Measurements from ENCODE around the gene HSPBP1. TPM values are rescaled to one million over a fixed set of nuclear protein-coding genes. Genes with fewer than 3 reads are reported as not detected.
A peak's percentile ranks its signal among the peaks of the same experiment; 100 is the strongest.

Gene HSPBP1
- total and polyA plus RNA-seq, 2 donors from 2014 or later, result 37.6 to 55.9 TPM

GRCh38 chr19:55283548-55284377 lies 3.9 kb upstream of the HSPBP1 start, which contains the start of gene BRSK1:
Gene BRSK1 (plus strand): TSS chr19:55283997. CDS start chr19:55284443, 446 bp downstream.
- no peak for FAIRE-seq
- Histone ChIP-seq H3K36me3 (ENCODE audit: control insufficient read depth in 2 of 3, insufficient read depth in 3 of 3, low read length in 3 of 3) (no peaks in the 10 kb centered on the region), H3K4me1 (ENCODE audit: control insufficient read depth in 2 of 3, insufficient read depth in 2 of 3, low read depth in 1 of 3, low read length in 3 of 3) (peaks cover 0 to 6% (median 0%) of the 10 kb centered on the region in 3 donors), H3K9me3 (ENCODE audit: control insufficient read depth in 2 of 3, insufficient read depth in 1 of 3, low read length in 3 of 3) (no peaks in the 10 kb centered on the region), H3K4me3 (ENCODE audit: low read length in 3 of 3) (peak within 1 kb of the TSS in 1 of 3 donors; percentile 51), H3K27ac (ENCODE audit: low read depth in 2 of 2, low read length in 2 of 2) (no peak within 1 kb of the TSS), H3K27me3 (ENCODE audit: control insufficient read depth, insufficient read depth, low read length) (no peaks in the 10 kb centered on the region), H3K9ac (ENCODE audit: low read length in 3 of 3) (no peak within 1 kb of the TSS)
- intact Hi-C loops (cut with DNase I), result no loop called here
- peak; percentile 78 to 94 (median 88) for DNase-seq
- no peak for TF ChIP-seq CTCF (IDR thresholded peaks at IDR 0.05; ENCODE audit: borderline replicate concordance, extremely low read depth, insufficient read depth)

- peak overlapping the region in 1 of 2 donors; percentile 78 for H3K27ac ChIP-seq (ENCODE audit: low read depth in 2 of 2, low read length in 2 of 2)
- H3K4me1 ChIP-seq (ENCODE audit: control insufficient read depth in 2 of 3, insufficient read depth in 2 of 3, low read depth in 1 of 3, low read length in 3 of 3), result peaks cover 0 to 6% (median 0%) of the 10 kb centered on the region in 3 donors
- no peaks in the 10 kb centered on the region for H3K27me3 ChIP-seq (ENCODE audit: control insufficient read depth, insufficient read depth, low read length)
- H3K9me3 ChIP-seq (ENCODE audit: control insufficient read depth in 2 of 3, insufficient read depth in 1 of 3, low read length in 3 of 3), result no peaks in the 10 kb centered on the region
- no peak for TF ChIP-seq CTCF (IDR thresholded peaks at IDR 0.05; ENCODE audit: borderline replicate concordance, extremely low read depth, insufficient read depth)
- peak overlapping the region; percentile 15 to 87 (median 85) for H3K9ac ChIP-seq (ENCODE audit: low read length in 3 of 3)
- DNase-seq (peak in 2 of 5 donors; percentile 58 to 64), FAIRE-seq (no peak)
- intact Hi-C loops (cut with DNase I), result no loop called here
- H3K4me3 ChIP-seq (ENCODE audit: low read length in 3 of 3), result peak overlapping the region; percentile 82 to 99 (median 92)
- peaks cover 0 to 13% (median 0%) of the 10 kb centered on the region in 3 donors for H3K36me3 ChIP-seq (ENCODE audit: control insufficient read depth in 2 of 3, insufficient read depth in 3 of 3, low read length in 3 of 3)
Observed at GRCh38 chr19:55279340-55279739, 570 bp downstream of the HSPBP1 start.

GRCh38 chr19:55278391-55279135 lies 1.3 kb downstream of the HSPBP1 start:
- TF ChIP-seq CTCF (IDR thresholded peaks at IDR 0.05; ENCODE audit: borderline replicate concordance, extremely low read depth, insufficient read depth), result no peak
- no peak overlapping the region for H3K9ac ChIP-seq (ENCODE audit: low read length in 3 of 3)
- peak overlapping the region in 2 of 3 donors; percentile 42 to 99 for H3K4me3 ChIP-seq (ENCODE audit: low read length in 3 of 3)
- no peaks in the 10 kb centered on the region for H3K9me3 ChIP-seq (ENCODE audit: control insufficient read depth in 2 of 3, insufficient read depth in 1 of 3, low read length in 3 of 3)
- H3K4me1 ChIP-seq (ENCODE audit: control insufficient read depth in 2 of 3, insufficient read depth in 2 of 3, low read depth in 1 of 3, low read length in 3 of 3), result peaks cover 0 to 6% (median 0%) of the 10 kb centered on the region in 3 donors
- DNase-seq (no peak), FAIRE-seq (no peak)
- H3K36me3 ChIP-seq (ENCODE audit: control insufficient read depth in 2 of 3, insufficient read depth in 3 of 3, low read length in 3 of 3), result peaks cover 0 to 14% (median under 1%) of the 10 kb centered on the region in 3 donors
- H3K27me3 ChIP-seq (ENCODE audit: control insufficient read depth, insufficient read depth, low read length), result no peaks in the 10 kb centered on the region
- H3K27ac ChIP-seq (ENCODE audit: low read depth in 2 of 2, low read length in 2 of 2), result no peak overlapping the region
- intact Hi-C loops (cut with DNase I), result no loop called here
